Activated CD8-positive, alpha-beta memory T cell treated with anti-CD3 and anti-CD28 coated beads, Interleukin-2, amount 10 ng/mL, durations not matched to agents 7 days and 5 days (primary cell): ENCODE measurements around the gene THOP1. TPM values are rescaled to one million over a fixed set of nuclear protein-coding genes. Genes with fewer than 3 reads are reported as not detected.

Experiments used
- ATAC-seq: fragments of 150-1000 bp; cut with Tn5 transposase; one replicate; pipeline ENCODE4 v1.10.0; 2021; ENCODE audit warnings: moderate library complexity
- CTCF ChIA-PET: fragments of 350-600 bp; sonication (Branson Sonifier 250); formaldehyde crosslinking; loops from one replicate; lab custom pipeline; 2021; ENCODE audit warnings: antibody characterized with exemption; lab: Charles Lee
- DNase-seq: peaks from one replicate; pipeline ENCODE4 v3.0.0-alpha.2; 2020
- H3K27ac Mint-ChIP-seq: one replicate; pipeline ENCODE4 v1.8.0; 2021; ENCODE audit warnings: mild to moderate bottlenecking, mixed read lengths
- H3K27me3 Mint-ChIP-seq: one replicate; pipeline ENCODE4 v1.8.0; 2021; ENCODE audit warnings: mixed read lengths
- H3K36me3 Mint-ChIP-seq: one replicate; pipeline ENCODE4 v1.8.0; 2021; ENCODE audit warnings: mild to moderate bottlenecking, mixed read lengths
- H3K4me1 Mint-ChIP-seq: one replicate; pipeline ENCODE4 v1.8.0; 2021; ENCODE audit warnings: mixed read lengths
- H3K4me3 Mint-ChIP-seq: one replicate; pipeline ENCODE4 v1.8.0; 2021; ENCODE audit warnings: mild to moderate bottlenecking, moderate library complexity, mixed read lengths
- H3K9me3 Mint-ChIP-seq: one replicate; pipeline ENCODE4 v1.8.0; 2022; ENCODE audit warnings: low read depth, mixed read lengths
- total RNA-seq, 2 experiments: library from RNA; stranded (reverse); gene quantifications; one replicate each; pipeline ENCODE4 v1.2.3, GENCODE V29; 2021

Gene THOP1
- total RNA-seq, 2 experiments from 2014 or later, result 138 to 139 TPM

DNA sequence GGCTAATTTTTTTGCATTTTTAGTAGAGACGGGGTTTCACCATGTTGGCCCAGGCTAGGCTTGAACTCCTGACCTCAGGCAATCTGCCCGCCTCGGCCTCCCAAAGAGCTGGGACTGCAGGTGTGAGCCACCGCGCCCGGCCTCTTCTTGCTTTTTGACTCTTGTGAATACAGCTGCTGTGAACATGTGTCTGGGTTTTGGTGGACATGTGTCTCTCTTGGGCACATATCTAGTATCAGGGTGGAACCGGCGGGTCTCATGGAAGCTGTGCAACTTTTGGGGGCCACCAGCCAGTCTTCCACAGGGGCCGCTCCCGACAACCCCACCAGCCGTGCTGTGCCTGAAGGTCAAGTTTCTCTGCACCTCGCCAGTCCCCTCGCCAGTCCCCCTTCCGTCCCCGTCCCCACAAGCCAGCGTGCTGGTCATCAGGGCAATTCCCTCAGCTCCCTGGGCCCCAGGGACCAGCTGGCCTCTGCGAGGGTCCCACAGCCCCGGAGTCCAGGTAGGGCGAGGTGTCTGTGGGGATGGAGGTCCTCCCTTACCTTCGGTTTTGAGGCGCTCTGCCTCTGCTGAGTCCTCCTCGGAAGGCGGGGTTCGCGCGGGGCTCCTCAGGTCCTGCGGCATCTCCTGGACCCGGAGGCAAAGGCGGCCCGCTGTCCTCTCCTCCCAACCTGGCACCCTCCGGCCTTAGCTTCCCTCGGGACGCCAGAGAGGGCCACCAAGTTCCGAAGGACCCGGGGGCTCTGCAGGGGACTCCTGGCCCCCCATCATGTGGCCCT, 18.5 kb upstream of the THOP1 start:
- no peak overlapping the region for H3K27ac Mint-ChIP-seq
- no peak for DNase-seq
- no peaks in the 10 kb centered on the region for H3K27me3 Mint-ChIP-seq
- no peaks in the 10 kb centered on the region for H3K9me3 Mint-ChIP-seq
- ATAC-seq, result no peak
- H3K36me3 Mint-ChIP-seq, result peaks cover 6% of the 10 kb centered on the region
- H3K4me3 Mint-ChIP-seq, result no peak overlapping the region
- CTCF ChIA-PET, result no interaction called here
- H3K4me1 Mint-ChIP-seq, result no peaks in the 10 kb centered on the region

- no peak for DNase-seq
- CTCF ChIA-PET, result no interaction called here
- H3K4me3 Mint-ChIP-seq, result no peak overlapping the region
- no peak for ATAC-seq
- H3K9me3 Mint-ChIP-seq, result no peaks in the 10 kb centered on the region
- peaks cover 2% of the 10 kb centered on the region for H3K4me1 Mint-ChIP-seq
- peaks cover 6% of the 10 kb centered on the region for H3K36me3 Mint-ChIP-seq
- H3K27ac Mint-ChIP-seq, result no peak overlapping the region
- no peaks in the 10 kb centered on the region for H3K27me3 Mint-ChIP-seq
These were observed 17.6 kb upstream of the THOP1 start for GRCh38 chr19:2767688-2768087.

GRCh38 chr19:2768365-2769132, 16.8 kb upstream of the THOP1 start:
- no peak overlapping the region for H3K4me3 Mint-ChIP-seq
- H3K27ac Mint-ChIP-seq, result no peak overlapping the region
- H3K27me3 Mint-ChIP-seq, result no peaks in the 10 kb centered on the region
- no peak for ATAC-seq
- CTCF ChIA-PET, result interaction anchor here (0.8 kb wide), 1 partner anchor 20 kb away, joined by 3 read pairs; no protein-coding TSS in a partner anchor
- peaks cover 2% of the 10 kb centered on the region for H3K4me1 Mint-ChIP-seq
- no peaks in the 10 kb centered on the region for H3K9me3 Mint-ChIP-seq
- peaks cover 6% of the 10 kb centered on the region for H3K36me3 Mint-ChIP-seq
- no peak for DNase-seq

DNA sequence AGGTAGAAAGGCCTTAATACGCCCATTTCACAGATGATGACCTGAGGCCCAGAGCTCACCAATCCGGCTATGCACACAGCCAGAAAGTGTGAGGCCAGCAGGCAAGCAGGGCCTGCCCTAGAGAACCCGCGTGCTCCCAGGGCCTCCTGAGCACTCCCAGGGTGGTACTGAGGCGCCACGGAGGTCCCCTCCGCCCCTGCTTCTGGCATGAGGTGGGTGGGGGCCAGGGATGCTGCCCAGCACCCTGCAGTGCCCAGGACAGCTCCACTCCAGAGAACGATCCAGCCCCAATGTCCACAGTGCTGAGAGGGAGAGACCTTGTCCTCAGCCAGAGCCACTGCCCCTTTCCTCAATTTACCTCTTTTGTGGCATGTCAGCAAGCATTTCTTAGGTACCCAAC, 16.1 kb upstream of the THOP1 start:
- Mint-ChIP-seq H3K4me3 (no peak overlapping the region), H3K27ac (no peak overlapping the region), H3K4me1 (peaks cover 2% of the 10 kb centered on the region), H3K36me3 (peaks cover 6% of the 10 kb centered on the region), H3K27me3 (no peaks in the 10 kb centered on the region), H3K9me3 (no peaks in the 10 kb centered on the region)
- ATAC-seq (no peak), DNase-seq (no peak)
- CTCF ChIA-PET, result interaction anchor here (0.8 kb wide), 1 partner anchor 20 kb away, joined by 3 read pairs; no protein-coding TSS in a partner anchor

DNA sequence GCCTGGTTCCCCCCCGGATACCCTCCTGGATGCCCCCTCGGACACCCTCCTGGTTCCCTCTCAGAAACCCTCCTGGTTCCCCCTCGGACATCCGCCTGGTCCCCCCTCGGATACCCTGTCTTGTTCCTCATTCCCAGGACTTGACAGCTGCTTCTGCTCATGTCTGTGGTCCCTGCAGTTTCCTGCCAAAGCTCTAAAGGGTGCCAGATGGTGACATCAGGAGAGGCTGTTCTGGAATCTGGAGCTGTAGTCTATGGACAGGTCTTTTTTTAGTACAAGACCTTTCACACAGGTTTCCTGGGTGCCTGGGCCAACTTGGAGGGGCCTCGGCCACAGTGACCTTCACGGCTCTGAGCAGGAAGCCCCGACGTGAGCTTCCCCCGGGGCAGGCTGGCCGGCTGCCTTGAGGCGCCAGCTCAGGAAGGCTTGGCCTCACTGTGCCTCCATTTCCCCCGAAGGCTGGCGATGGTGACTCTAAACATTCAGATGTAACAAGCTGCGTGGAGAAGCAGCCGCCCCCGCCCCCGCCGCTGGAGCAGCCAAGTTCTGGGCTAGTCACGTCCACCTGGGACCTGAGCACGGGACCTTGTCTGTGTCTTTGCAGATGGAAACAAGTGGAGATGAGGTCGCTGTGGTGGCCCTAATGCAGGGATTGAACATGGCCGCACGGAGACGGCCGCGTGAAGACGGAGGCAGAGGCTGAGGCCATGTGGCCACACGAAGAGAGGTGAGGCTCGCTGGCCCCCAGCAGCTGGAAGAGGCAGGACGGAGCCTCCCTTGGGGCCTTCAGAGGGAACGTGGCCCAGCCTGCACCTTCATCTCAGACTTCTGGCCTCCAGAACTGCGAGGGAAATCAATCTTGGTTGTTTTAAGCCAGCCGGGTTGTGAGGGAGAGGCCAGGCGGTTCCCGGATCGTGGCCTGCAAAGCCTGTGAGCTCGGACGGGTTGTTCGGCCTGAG, 15.0 kb upstream of the THOP1 start:
- Mint-ChIP-seq H3K27me3 (no peaks in the 10 kb centered on the region), H3K4me3 (no peak overlapping the region), H3K36me3 (peaks cover 4% of the 10 kb centered on the region), H3K4me1 (peaks cover 9% of the 10 kb centered on the region), H3K9me3 (no peaks in the 10 kb centered on the region), H3K27ac (no peak overlapping the region)
- ATAC-seq (no peak), DNase-seq (no peak)
- CTCF ChIA-PET, result no interaction called here

DNA sequence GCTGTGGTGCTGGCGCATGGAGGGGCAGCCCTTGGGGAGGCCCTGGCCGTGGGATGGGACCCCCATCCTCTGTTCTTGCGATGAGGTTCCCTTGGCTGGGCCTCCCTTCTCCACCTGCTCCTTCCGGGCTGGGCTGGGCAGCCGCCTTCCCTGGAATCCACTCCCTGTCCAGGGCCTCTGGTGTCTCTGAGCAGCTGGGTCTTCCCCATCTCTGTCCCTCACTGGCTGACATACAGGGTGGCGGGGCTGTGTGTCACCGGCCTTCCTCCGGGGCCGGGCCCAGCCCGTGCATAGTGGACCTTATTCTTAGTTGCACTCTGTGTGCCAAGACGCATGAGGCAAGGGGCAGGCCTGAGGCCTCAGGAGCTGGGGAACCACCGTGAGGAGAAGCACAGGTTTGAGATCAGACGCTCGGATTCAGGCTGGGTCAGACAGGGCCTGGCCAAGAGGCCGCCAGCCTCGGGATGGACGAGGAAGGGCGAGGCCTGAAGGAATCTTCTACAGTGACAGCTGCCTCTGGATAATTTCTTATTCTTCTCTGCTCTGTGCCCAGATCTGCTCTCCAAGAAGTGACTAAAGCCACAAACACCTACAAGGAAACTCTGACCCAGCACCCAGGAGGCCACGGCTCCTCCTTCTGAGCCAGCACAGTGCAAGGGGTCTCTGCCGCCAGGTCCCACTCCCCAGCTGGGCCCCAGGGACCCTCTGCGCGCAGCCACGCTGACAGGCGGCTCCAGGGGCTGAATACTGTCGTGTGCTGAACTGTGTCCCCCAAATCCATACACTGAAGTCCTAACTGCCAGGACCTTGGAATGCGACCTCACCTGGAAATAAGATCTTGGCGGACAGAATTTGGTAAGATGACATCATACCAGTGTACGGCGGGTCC, 13.3 kb upstream of the THOP1 start:
- Mint-ChIP-seq H3K27ac (no peak overlapping the region), H3K4me3 (no peak overlapping the region), H3K4me1 (peaks cover 22% of the 10 kb centered on the region), H3K27me3 (no peaks in the 10 kb centered on the region), H3K9me3 (no peaks in the 10 kb centered on the region), H3K36me3 (peaks cover 7% of the 10 kb centered on the region)
- ATAC-seq (no peak), DNase-seq (no peak)
- CTCF ChIA-PET, result no interaction called here

GRCh38 chr19:2774083-2774679, 11.1 kb upstream of the THOP1 start:
- H3K36me3 Mint-ChIP-seq, result peaks cover 10% of the 10 kb centered on the region
- ATAC-seq (no peak), DNase-seq (no peak)
- no peak overlapping the region for H3K27ac Mint-ChIP-seq
- H3K27me3 Mint-ChIP-seq, result no peaks in the 10 kb centered on the region
- CTCF ChIA-PET, result no interaction called here
- no peak overlapping the region for H3K4me3 Mint-ChIP-seq
- no peaks in the 10 kb centered on the region for H3K9me3 Mint-ChIP-seq
- peaks cover 24% of the 10 kb centered on the region for H3K4me1 Mint-ChIP-seq

GRCh38 chr19:2774953-2775555, 10.2 kb upstream of the THOP1 start:
- peaks cover 12% of the 10 kb centered on the region for H3K36me3 Mint-ChIP-seq
- H3K4me1 Mint-ChIP-seq, result peaks cover 26% of the 10 kb centered on the region
- H3K27me3 Mint-ChIP-seq, result no peaks in the 10 kb centered on the region
- peak overlapping the region; percentile 85 for H3K27ac Mint-ChIP-seq
- ATAC-seq (no peak), DNase-seq (no peak)
- peak overlapping the region; percentile 69 for H3K4me3 Mint-ChIP-seq
- CTCF ChIA-PET, result interaction anchor here (1.3 kb wide), 1 partner anchor 127 kb away, joined by 7 read pairs; no protein-coding TSS in a partner anchor
- H3K9me3 Mint-ChIP-seq, result no peaks in the 10 kb centered on the region

DNA sequence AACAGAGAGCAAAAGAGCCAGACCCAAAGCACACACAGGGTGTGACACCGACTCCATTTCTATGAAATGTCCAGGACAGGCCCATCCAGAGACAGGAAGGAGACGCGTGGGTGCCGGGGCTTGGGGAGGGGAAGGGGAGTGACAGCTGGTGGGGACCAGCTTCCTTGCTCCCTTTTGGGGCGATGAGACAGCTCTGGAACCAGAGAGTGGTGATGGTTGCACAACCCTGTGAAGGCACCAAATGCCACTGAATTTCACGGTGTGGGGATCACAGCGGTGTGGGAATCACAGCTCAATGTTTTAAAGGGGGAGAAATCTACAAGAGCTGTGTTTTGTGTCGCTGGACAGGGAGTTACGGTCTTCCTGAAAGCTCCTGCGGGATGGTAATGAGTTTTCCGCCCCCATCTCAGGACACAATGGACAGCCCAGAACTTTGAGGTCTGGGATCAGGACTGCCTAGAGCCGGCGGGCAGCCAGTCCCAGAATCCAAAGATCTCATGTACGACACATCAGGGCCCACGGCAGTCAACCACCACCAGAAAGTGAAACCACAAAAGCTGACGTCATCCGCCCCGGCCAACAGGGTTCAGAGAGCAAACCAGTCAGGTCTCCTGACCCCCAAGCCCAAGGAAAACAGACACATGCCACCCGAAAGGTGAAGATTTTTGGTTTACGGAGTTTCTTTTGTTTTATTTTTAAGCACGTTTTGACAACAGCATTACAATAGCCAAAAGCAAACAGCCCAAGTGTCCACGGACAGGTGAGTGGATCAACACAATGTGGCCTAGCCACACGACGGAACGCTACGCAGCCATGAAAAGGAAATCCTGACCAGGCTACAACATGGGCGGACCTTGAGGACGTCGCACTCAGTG, 9.5 kb upstream of the THOP1 start:
- no peaks in the 10 kb centered on the region for H3K27me3 Mint-ChIP-seq
- H3K36me3 Mint-ChIP-seq, result peaks cover 12% of the 10 kb centered on the region
- no peaks in the 10 kb centered on the region for H3K9me3 Mint-ChIP-seq
- H3K27ac Mint-ChIP-seq, result peak overlapping the region; percentile 85
- H3K4me3 Mint-ChIP-seq, result peak overlapping the region; percentile 69
- peaks cover 31% of the 10 kb centered on the region for H3K4me1 Mint-ChIP-seq
- CTCF ChIA-PET, result interaction anchor here (1.3 kb wide), 1 partner anchor 127 kb away, joined by 7 read pairs; no protein-coding TSS in a partner anchor
- peak; percentile 89 for DNase-seq
- ATAC-seq, result peak; percentile 88

DNA sequence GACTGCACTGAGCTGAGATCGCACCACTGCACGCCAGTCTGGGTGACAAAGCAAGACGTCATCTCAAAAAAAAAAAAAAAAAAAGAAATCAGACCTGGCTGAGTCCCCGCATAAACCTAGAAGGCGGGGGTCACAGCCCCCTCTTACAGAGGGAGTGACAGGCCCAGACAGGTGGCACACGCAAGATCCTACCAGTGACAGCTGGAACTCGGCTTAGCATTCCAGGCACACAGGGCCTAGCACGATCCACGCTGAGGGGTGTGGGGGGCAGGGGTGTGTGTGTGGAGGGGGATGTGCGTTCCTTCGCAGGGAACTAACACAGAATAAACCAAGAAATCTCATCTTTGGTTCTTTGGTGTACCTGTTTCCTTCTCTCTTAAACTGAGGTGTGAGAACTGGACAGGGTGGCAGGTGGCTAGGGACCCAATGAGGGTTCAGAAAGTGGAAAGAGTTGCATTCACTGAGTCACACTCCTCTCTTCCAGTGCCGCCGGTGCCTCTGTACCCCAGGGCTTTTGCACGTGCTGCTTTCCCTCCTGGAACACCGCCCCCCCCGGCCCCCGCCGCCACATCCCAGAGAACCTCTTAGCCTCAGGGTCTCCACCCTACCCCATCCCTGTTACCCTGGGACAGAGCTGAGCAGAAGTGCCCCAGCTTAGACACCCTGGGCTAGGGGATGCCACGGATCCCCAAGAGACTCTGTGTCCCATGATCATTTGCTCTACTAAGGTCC, 7.2 kb upstream of the THOP1 start:
- Mint-ChIP-seq H3K27me3 (no peaks in the 10 kb centered on the region), H3K4me3 (no peak overlapping the region), H3K27ac (no peak overlapping the region), H3K9me3 (no peaks in the 10 kb centered on the region), H3K36me3 (peaks cover 10% of the 10 kb centered on the region), H3K4me1 (peaks cover 45% of the 10 kb centered on the region)
- DNase-seq, result no peak
- no peak for ATAC-seq
- CTCF ChIA-PET, result interaction anchor here (1.1 kb wide), 2 partner anchors 19 to 130 kb away, joined by 3 to 4 read pairs; no protein-coding TSS in a partner anchor
